GM12801 (cell line): ENCODE data around the gene JARID2.

Source experiments
- CTCF ChIP-seq: IDR thresholded peaks from one replicate; pipeline ENCODE4 v1.5.1; 2011; ENCODE audit warnings: control low read depth; ENCODE audit not compliant: insufficient read length; ENCODE audit errors: extremely low read depth

The JARID2 gene

GRCh38 chr6:15554728-15555100 is 308.8 kb downstream of the JARID2 start:
- TF ChIP-seq CTCF: no peak

- no peak for TF ChIP-seq CTCF
Measured at GRCh38 chr6:15555101-15556038, 309.5 kb downstream of the JARID2 start.

GRCh38 chr6:15556711-15557110 is 310.8 kb downstream of the JARID2 start:
- TF ChIP-seq CTCF: no peak

- TF ChIP-seq CTCF: no peak
Measured at GRCh38 chr6:15557174-15557573, 311.3 kb downstream of the JARID2 start.

GRCh38 chr6:15560713-15561112 is 314.8 kb downstream of the JARID2 start:
- TF ChIP-seq CTCF: no peak

GRCh38 chr6:15561447-15562199 is 315.8 kb downstream of the JARID2 start:
- TF ChIP-seq CTCF: no peak

GRCh38 chr6:15562977-15563376 is 317.1 kb downstream of the JARID2 start:
- TF ChIP-seq CTCF: no peak
